HG03469 (cell line): ENCODE data around the gene ZNF764.
A peak's percentile ranks its signal among the peaks of the same experiment; 100 is the strongest.
"Not testable (repeated sequence)": the region's sequence is repeated elsewhere in the genome, so short reads cannot be mapped to it uniquely, and the experiment has no call there.

Source experiments
- ATAC-seq: cut with Tn5 transposase; IDR thresholded peaks from one replicate; pipeline ENCODE4 v1.9.1; 2021; ENCODE audit warnings: mild to moderate bottlenecking, moderate library complexity, moderate number of reproducible peaks; ENCODE audit not compliant: unreplicated experiment

Gene ZNF764

DNA sequence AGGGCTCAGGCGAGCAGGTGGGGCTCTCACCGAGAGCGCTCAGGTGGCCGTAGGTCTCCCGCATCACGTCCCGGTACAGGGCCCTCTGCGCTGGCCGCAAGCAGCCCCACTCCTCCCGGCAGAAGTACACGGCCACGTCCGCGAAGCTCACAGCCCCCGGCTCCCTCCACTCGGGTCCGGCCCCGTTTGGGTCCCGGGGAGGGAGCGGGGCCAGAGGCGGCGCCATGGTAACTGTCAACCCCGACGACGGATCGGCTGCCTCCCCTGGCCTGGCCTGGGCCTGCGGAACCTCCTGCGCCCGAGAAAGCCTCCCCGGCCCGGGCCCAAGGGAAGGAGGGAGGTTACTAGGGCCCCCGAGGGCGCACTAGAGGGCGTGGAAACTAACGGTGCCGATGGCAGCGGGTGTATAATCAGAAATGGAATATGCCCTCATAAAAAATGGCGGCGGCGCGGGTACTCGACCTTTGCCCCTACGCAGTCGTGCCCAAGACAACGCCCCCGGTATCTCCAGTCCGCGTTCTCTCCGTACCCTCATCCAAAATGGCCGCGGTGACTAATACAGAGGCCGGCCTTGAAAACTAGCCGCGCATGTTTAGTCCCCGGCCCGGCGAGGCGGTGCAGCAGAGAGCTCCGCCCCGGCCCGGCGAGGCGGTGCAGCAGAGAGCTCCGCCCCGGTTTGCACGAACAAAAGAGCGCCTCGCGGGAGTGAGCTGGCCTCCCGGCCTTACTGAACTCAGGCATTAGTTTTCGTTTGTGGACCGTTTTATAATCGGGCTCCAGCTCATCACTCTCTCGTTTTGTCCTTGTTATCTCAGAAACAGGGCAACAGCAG is at the start of gene ZNF764:
TSS of gene ZNF764 (minus strand) at position 418 of the 832 bp plus-strand sequence. CDS start at position 226, 192 bp downstream.
- peak; percentile 77 for ATAC-seq

DNA sequence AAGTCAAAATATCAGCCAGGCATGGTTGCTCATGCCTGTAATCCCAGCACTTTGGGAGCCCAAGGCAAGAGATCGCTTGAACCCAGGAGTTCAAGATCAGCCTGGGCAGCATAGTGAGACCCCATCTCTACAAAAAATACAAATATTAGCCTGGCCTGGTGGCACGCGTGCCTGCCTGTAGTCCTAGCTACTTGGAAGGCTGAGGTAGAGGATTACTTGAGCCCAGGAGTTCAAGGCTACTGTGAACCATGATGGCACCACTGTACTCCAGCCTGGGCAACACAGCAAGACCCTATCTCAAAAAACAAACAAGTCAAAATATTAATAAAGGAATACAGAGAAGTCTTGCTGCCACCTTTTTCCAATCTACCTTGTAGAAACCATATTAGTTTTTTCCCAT is 47.8 kb upstream of the ZNF764 start:
- ATAC-seq: no peak

DNA sequence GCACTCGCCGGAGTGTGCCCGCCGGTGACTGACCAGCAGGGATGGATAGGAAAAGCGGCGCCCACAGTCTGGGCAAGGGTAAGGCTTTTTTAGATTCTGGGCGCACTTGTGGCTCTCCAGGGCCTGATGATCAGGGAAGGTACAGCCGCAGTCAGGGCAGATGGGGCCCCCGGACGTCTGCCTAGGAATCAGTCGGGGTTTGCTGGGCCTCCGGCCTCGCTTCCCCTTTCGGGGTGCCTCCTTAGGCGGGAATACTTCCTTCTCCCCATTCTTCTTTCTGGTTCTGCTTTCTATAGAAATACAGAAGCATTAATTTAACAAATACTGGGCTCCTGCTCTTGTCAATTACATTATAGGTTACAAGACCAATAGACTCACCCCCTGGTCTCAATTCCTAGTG is 47.0 kb upstream of the ZNF764 start:
- no peak for ATAC-seq

DNA sequence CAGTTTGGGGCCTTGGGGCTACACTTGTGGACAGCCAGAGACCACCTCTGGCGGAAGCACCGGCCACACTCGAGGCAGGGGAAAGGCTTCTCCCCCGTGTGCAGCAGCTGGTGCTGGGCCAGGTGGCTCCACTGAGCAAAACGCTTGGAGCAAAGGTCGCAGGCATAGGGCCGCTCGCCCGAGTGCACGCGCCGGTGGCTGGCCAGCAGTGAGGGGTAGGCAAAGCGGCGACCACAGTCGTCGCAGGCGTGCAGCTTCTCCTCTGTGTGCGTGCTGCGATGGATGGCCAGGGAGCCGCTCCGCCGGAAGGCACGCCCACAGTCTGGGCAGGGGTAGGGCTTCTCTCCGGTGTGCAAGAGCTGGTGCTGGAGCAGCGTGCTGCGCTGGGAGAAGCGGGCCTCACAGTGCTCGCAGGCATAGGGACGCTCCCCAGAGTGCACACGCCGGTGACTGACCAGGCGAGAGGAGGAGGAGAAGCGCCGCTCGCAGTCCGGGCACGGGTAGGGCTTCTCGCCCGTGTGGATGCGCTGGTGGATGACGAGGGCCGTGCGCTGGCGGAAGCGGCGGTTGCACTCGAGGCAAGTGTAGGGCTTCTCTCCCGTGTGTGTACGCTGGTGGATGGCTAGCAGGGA is 46.3 kb upstream of the ZNF764 start:
- ATAC-seq: no peak

DNA sequence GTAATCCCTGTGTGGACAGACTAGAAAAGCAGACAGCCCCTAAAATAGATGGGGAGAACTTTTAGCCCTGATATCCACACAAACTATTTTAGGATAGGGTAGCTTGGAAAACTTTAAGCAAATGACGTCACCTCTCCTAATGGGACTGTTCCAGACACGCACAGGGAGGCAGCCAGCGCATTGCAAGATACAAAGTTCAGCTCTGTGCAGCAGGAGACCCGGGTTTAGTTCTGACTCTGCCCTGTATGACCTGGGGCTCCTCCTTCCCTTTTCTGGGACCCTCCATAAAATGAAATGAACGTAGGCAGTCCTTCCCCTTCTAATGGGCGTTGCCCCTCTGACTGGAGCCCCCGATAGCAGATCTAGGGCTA is 45.8 kb upstream of the ZNF764 start:
- no peak for ATAC-seq

DNA sequence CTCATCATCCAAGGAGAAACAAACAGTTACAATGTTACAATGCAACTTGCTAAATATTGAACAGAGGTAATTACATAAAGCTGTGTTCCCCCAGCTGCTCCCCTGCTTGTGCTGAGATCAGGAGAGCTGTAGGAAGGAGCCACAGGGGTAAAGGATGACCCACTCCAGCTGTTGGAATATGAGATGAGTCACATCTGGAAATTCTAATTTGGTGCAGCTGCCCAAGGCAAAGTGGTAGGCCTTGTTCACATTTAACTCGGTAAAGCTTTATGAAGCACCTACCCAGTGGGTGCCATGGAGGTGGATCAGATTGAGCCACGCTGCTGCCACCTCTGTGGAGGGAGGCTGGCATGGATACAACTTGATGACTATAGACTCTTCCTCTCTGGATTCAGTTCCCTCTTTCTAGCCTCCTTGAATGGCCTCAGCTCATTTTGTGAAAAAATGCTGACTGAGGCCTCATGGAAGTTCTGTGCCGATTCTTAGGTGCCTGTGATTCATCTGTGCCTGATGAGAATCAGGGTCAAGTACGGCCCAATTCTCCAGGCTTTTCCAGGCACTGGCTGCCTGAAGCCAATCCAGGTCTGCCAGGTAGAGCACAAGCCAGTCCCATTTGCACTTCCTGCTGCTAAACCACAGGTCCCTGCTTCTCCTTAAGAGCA is 44.6 kb upstream of the ZNF764 start:
- no peak for ATAC-seq

DNA sequence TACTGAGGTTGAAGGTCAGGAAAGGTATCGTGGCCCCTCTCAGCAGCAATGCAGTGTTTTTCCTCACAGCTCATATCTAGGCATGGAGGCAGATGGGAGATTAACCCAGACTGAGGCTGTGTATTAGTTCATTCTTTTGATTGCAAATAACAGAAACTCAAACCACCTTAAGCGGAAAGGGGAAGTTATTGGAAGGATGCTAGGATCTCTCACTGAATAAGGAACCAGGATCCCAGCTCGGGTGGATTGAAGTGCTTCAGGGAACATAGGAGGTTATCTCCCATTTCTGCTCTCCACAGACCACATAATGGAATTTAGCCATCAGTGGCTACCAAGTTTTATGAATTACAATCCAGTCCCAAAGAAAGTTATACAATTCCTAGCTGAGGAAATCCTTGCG is 43.8 kb upstream of the ZNF764 start:
- no peak for ATAC-seq

DNA sequence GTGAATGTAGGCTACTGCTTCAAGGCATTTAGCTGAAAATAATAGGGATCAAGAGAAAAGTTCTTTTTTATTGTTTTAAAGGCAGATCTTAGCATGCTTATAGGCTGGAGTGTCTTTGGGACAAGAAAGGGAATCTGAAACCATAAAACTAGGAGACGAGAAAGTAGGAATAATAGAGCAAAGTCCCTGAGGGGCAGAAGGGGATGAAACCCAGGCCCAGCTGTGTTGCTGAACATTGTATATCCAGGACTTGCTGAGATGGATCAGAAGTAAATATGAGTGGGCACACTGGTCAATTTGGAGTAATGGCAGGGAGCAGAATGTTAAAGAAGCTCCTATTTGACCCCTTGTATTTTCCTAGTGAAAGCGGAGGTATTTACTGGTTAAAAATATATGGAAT is 42.8 kb upstream of the ZNF764 start:
- ATAC-seq: no peak

DNA sequence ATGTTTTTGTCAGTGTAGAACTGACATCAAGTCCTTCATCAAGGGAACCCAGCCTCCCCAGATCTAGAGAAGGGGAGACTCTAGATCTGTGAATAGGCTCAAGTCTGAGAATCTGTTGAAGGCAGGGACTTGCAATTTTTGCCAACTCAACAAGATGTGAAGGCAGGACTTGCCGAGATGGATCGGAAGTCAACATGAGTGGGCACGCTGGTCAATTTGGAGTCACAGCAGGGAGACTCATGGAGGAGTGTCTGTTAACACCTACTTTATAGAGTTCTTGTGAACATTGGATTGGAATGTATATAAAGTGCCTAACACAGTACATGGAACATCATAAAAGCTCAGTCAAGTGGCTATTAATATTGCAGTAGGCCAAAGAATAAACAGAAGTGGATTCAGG is 42.0 kb upstream of the ZNF764 start:
- ATAC-seq: no peak

DNA sequence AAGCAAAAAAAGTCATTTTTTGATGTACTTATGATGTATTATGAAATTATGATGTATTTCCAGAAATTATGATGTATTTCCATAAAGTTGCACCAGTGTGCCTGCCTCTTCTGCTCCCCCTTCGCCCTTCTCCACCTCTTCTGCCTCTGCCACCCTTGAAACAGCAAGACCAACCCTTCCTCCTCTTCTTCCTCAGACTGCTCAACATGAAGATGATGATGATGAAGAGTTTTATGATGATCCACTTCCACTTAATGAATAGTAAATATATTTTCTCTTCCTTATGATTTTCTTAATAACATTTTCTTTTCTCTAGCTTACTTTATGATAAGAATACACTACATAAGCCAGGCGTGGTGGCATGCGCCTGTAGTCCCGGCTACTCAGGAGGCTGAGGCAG is 34.7 kb upstream of the ZNF764 start:
- ATAC-seq: no peak

DNA sequence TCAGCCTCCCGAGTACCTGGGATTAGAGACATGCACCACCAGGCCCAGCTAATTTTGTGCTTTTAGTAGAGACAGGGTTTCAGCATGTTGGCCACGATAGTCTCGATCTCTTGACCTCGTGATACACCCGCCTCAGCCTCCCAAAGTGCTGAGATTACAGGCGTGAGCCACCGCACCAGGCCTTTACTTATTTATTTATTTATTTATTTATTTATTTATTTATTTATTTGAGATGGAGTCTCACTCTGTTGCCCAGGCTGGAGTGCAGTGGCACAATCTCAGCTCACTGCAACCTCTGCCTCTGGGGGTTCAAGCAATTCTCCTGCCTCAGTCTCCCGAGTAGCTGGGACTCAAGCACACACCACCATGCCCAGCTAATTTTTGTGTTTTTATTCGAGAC is 32.7 kb upstream of the ZNF764 start:
- ATAC-seq: not testable (repeated sequence)

DNA sequence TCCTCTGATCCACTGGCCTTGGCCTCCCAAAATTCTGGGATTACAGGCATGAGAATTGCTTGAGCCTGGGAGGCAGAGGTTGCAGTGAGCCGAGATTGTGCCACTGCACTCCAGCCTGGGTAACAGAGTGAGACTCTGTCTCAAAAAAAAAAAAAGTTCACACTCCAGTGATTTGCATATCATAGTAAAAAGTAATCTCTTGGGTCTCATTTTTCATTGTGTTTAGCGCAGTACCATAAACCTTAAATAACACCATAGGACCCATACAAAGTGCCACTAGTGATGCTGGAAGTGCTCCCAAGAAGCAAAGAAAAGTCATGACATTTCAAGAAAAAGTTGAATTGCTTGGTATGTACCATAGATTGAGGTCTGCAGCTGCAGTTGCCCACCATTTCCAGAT is 31.4 kb upstream of the ZNF764 start:
- ATAC-seq: not testable (repeated sequence)

DNA sequence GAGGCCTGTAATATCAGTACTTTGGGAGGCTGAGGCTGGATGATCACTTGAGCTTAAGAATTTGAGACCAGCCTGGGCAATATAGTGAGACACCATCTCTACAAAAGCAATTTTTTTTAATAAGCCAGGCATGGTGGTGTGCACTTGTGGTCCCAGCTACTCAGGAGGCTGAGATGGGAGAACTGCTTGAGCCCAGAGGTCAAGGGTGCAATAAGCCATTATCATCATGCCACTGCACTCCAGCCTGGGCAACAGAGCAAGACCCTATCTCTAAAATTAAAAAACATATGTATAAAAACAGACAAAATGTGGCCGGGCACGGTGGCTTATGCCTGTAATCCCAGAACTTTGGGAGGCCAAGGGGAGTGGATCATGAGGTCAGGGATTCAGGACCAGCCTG is 30.5 kb upstream of the ZNF764 start:
- ATAC-seq: no peak

DNA sequence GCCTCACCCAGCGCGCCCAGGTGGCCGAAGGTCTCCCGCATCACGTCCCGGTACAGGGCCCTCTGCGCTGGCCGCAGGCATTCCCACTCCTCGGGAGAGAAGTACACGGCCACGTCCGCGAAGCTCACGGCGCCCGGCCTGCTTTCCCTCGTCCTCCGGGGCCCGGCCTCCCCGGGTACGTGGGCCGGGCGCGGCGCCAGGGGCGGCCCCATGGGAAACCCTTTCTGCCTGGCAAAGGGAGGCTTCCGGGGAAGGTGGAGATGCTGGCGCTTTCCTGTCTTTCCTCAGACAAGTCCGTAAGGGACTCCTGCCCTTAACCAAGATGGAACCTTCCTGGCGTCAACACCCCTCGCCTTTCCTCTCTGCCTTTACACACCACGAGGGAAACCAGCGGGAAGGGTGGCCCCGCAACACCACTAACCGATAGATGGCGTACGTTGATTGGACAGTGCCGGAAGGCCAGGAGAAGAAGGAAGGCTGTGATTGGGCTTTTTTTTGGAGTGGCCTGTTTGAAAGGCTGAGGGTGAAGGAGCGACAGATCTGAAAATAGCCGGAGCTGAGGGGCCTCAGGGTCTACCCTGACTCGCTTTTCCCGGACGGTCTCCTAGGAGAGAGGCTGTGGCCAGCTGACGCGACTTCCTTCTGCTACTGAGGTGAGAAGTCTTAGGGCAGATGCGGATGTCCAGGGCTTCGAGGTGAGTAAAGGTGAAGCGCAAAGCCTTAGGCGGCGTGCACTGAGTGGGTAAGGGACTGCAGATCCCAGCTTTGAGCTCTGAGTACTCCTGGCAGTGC is 27.4 kb upstream of the ZNF764 start, which contains the start of gene ZNF785:
TSS of gene ZNF785 (minus strand) at position 298 of the 792 bp plus-strand sequence. CDS start at position 212, 86 bp downstream.
- ATAC-seq: peak; percentile 81

DNA sequence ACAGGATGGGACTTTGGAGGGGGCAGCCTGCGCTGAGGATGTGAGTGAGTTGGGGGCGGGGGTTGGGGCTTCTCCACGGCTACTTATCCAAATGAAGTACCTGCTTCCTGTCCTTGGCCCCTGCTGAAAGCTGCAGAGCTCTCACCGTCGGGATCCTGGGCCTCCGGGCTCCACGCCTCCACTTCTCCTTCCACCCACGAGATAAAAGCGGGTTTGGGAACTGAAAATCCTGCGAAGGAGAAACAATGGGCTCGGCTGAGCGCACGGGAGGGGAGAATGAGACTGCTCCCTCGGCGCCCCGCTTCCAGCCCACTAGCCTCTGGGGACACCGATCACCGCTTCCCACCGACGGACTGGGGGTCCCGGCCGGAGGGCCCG is 26.8 kb upstream of the ZNF764 start:
- ATAC-seq: no peak

DNA sequence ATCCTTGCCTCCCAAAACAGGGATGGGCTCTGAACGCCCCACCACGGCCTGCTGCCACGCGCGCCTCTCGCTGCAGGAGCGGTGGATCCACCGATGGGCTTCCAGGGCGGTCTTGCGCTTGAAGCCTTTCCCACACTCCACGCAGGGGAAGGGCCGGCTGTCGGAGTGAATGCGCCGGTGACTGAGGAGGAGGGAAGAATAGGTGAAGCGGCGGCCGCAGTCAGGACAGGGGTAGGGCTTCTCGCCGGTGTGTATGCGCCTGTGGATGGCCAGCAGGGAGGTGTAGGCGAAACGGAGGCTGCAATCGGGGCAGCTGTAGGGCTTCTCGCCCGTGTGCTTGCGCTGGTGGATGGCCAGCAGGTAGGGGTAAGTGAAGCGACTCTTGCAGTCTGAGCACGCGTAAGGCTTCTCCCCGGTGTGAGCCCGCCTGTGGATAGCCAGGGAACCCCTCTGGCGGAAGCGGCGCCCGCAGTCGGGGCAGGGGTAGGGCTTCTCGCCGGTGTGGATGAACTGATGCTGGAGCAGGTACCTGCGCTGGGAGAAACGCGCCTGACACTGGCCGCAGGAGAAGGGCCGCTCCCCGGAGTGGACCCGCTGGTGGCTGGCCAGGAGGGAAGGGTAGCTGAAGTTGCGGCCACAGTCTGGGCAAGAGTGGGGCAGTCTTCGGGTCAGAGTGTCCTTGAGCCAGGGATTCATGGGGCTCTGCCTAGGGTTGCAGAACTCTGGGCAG is 24.6 kb upstream of the ZNF764 start:
- no peak for ATAC-seq

DNA sequence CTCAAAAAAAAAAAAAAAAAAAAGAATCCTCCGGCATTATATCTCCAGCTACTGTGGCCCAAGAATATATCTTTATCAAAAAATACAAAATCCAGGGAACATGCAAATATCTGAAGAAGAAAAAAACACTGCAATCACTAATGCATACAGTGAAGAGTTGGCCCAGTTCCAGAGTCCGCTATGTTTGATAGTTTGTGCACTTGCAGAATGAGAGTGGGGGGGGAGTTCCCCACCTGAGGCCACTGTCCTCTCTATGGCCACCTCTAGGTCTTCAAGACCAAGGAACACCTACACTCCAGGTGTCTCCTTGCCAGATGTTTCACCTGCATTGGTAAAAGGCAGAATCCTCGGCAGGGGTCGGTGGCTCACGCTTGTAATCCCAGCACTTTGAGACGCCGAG is 23.3 kb upstream of the ZNF764 start:
- ATAC-seq: no peak

DNA sequence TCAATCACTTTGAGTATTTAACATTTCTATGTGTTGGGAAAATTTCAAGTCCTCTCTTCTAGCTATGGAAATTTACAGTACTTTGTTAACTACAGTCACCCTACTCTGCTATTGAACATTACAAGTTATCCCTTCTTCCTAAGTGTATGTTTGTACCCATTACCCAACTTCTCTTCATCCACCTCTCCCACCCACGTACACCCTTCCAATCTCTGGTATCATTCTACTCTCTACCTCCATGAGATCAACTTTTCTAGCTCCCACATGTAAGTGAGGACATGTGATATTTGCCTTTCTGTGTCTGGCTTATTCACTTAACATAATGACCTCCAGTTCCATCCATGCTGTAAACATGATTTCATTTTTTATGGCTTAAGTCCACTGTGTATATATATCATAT is 16.5 kb upstream of the ZNF764 start:
- ATAC-seq: no peak

DNA sequence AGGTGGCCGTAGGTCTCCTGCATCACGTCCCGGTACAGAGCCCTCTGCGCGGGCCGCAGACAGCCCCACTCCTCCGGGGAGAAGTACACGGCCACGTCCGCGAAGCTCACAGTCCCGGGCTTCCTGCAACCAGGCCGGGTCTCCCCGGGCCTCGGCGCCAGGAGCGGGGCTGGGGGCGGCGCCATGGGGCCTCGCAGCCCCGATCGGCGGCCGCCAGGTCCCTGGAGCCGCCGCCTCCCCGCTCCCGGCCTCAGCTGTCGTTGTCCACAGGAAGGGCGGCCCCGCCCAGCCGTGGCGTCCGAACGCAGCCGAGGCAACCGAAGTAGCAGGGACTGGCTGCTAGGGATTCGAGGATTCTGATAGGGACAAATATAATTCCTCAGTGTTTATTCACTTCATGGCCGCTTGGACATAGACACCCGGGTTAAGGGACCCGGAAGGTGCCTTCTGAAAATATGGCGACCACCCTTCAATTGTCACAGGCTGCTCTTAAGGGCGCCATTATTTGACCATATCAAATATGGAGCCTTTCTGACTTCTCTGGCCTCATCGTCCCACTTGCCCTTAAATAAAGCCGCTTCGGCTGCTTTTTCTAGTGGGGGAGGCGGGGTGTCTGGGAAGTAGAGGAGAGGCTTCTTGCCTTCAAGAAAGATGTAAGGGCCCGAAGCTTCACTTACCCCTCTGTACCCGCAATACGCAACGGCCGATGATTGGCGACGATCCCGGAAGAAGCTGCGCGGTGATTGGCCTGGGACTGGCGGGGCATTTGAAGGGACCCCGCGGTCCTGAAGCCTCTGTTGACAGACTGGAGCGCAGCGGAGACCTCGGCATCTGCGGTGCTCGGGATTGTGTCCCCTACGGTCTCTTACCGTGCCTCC is 13.5 kb upstream of the ZNF764 start, which contains the start of gene ZNF688:
TSS of gene ZNF688 (minus strand) at position 270 of the 878 bp plus-strand sequence. CDS start at position 185, 85 bp downstream.
- ATAC-seq: peak; percentile 49
